Skeletal muscle tissue (tissue), 4 donors: Measurements from ENCODE around the gene SNTG2. TPM values are rescaled to one million over a fixed set of nuclear protein-coding genes. Genes with fewer than 3 reads are reported as not detected.

Experiments
- H3K27ac ChIP-seq: one replicate; pipeline ENCODE4 v1.7.0; 2013; ENCODE audit warnings: mild to moderate bottlenecking, low read depth, low read length, inconsistent platforms
- H3K27me3 ChIP-seq, 3 donors: one replicate each; pipeline ENCODE4 v1.7.0; 2013; ENCODE audit warnings: low read length in 3 of 3; ENCODE audit not compliant: control insufficient read depth in 3 of 3, insufficient read depth in 3 of 3
- H3K36me3 ChIP-seq, 3 donors: one replicate each; pipeline ENCODE4 v1.7.0; 2013; ENCODE audit warnings: low read length in 3 of 3; ENCODE audit not compliant: control insufficient read depth in 3 of 3, insufficient read depth in 3 of 3
- H3K4me1 ChIP-seq, 3 donors: one replicate each; pipeline ENCODE4 v1.7.0; 2013; ENCODE audit warnings: low read length in 3 of 3, mild to moderate bottlenecking in 3 of 3; ENCODE audit not compliant: control insufficient read depth in 3 of 3, insufficient read depth in 3 of 3
- H3K4me3 ChIP-seq, 3 donors: one replicate each; pipeline ENCODE4 v1.7.0; 2013; ENCODE audit warnings: low read length in 3 of 3
- H3K9ac ChIP-seq, 3 donors: one replicate each; pipeline ENCODE4 v1.7.0; 2013; ENCODE audit warnings: low read length in 3 of 3, mild to moderate bottlenecking in 3 of 3, moderate library complexity in 2 of 3, low read depth in 1 of 3
- H3K9me3 ChIP-seq, 3 donors: one replicate each; pipeline ENCODE4 v1.7.0; 2013; ENCODE audit warnings: low read length in 3 of 3; ENCODE audit not compliant: control insufficient read depth in 3 of 3
- total RNA-seq: library from RNA; depleted of rRNA; stranded (reverse); fragments of >200 nt; gene quantifications from one replicate; pipeline ENCODE4 v1.2.3, GENCODE V29; 2014
- donor health status: Osteomylitis.

SNTG2 gene
- total RNA-seq, 1 donor from 2014 or later = under 0.01 TPM

DNA sequence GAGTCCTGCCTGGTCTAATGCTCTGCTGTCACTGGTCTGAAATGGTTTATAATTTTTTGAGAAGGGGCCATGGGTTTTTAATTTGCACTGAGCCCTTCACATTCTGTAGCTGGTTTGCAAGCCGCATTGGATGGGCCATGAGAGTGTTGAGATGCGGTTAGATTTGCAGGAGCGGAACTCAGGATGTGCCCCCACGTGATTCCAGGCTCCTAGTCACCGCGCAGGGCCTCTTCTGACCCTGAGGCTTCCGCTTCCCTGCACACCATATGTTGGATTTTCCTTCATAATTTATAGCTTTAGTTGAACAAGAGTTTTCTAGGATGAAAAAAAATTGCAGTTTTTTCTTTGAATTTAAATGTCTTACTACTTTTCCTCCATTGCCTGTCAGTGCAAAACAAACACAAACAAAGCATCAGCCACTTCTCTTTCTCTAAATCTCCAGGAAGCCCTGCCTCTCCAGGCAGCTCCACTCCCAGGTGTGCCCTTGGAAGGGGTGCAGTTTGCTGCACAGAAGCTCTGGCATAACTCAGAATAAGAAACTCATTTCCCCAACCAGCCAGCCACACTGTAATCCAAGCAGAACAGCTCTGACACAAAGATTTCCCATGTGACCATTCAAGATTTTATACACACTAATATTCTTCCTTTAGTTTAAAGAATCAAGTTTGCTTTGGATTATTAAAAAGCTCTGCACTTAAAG, 444.2 kb downstream of the SNTG2 start:
- Histone ChIP-seq H3K9me3 (no peaks in the 10 kb centered on the region), H3K4me1 (no peaks in the 10 kb centered on the region), H3K4me3 (no peak overlapping the region), H3K9ac (no peak overlapping the region), H3K27me3 (no peaks in the 10 kb centered on the region), H3K36me3 (no peaks in the 10 kb centered on the region), H3K27ac (no peak overlapping the region)

DNA sequence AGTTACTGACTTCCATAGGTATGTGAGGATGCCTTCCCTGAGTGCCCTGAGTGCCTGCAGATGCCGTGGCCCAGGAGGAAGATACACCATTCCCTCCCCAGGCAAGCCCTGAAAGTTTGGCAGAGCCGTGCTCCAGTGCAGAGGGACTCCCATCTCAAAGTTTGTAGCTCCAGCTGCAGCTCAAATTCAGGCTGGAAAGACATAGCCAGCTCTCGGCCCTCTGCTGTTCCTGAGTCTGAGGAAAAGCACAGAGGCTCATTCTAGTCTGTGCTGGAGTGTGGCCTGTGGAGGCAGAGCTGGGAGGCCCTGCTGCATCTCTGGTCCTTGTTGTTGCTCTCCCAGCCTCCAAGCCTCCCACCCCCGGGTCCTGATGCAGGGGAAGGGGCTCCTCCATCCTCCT, 446.7 kb downstream of the SNTG2 start:
- Histone ChIP-seq H3K9me3 (no peaks in the 10 kb centered on the region), H3K9ac (no peak overlapping the region), H3K36me3 (no peaks in the 10 kb centered on the region), H3K4me3 (no peak overlapping the region), H3K27ac (no peak overlapping the region), H3K4me1 (no peaks in the 10 kb centered on the region), H3K27me3 (no peaks in the 10 kb centered on the region)

DNA sequence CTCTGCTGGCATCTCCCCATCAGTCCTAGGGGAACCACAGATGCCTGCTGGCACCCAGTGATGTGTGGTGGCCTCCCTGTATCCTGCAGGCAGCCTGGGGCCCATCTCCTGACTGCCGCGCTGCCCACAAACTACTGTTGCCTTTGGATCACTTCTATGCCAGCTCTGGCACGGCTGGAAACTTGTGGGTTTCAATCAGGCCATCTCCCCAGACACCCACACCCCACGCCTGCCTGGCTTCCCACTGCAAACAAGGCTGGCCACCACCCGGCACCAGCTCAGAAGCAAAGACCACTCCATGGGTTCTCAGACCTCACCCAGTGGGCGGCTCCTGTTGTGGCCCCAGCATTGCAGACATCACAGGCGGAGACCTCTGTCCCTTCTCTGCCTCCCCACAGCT, 447.5 kb downstream of the SNTG2 start:
- Histone ChIP-seq H3K4me3 (no peak overlapping the region), H3K4me1 (no peaks in the 10 kb centered on the region), H3K36me3 (no peaks in the 10 kb centered on the region), H3K27ac (no peak overlapping the region), H3K9me3 (no peaks in the 10 kb centered on the region), H3K9ac (no peak overlapping the region), H3K27me3 (peaks cover 0 to under 1% (median 0%) of the 10 kb centered on the region in 3 donors)

DNA sequence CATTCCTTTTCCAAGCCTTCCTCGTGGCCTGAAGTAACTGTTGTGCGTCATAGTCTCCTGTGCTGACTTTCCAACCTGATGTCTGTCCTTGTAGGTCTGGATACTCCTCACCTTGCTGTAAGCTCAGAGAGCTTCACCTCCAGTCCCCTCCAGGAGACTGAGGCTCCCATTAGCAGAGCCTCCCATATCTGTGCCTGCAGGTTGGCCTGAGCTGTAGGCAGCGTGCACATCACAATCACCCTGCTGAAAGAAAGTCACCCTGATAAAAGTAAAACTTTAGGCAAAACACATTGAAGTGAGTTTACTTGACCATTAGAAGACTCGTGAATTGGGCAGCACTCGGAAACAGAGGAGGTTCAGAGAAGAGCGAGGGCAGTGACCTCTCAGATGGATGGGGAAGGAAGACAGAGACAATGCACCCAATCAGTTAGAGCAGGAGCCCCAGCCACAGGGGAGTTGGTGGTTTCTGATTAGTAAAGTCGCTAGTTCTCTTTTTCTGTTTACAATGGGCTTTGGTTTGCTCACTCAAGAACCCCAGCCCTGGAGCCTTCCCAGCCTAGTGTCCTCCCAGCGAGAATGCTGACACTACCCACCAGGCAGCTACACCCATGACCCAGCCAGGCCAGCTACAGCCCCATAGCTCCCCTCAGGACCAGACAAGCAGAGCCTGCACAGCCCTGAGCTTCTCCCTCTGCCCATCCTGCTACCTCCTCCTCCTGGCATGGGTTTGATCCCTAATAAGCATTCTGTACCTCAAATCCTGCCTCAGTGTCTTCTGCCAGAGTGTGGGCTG, 450.5 kb downstream of the SNTG2 start:
- Histone ChIP-seq H3K27ac (no peak overlapping the region), H3K36me3 (no peaks in the 10 kb centered on the region), H3K4me3 (no peak overlapping the region), H3K27me3 (peaks cover 0 to 7% (median 0%) of the 10 kb centered on the region in 3 donors), H3K9me3 (no peaks in the 10 kb centered on the region), H3K4me1 (no peaks in the 10 kb centered on the region), H3K9ac (no peak overlapping the region)

DNA sequence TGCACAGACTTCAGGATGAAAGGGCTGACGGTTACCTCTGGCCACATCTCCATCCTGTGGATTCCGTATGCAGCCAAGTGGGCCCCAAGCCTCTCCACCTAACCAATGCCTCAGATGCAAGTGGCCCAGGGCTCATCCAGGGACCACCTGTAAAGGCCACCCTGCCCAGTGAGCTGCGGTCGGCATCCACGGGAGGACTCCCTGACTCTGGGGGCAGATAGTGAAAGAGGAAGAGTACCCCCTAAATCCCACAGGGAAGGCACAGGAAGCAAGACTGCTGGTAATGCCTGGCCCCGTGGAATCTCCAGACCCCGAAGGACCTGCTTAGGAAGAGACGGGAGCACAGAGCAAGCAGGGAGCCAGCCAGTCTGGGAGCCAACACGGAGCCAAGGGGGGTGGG, 451.4 kb downstream of the SNTG2 start:
- no peaks in the 10 kb centered on the region for H3K9me3 ChIP-seq
- H3K27ac ChIP-seq = no peak overlapping the region
- no peak overlapping the region for H3K9ac ChIP-seq
- H3K4me1 ChIP-seq = no peaks in the 10 kb centered on the region
- H3K36me3 ChIP-seq = no peaks in the 10 kb centered on the region
- H3K4me3 ChIP-seq = no peak overlapping the region
- H3K27me3 ChIP-seq = peaks cover 0 to 7% (median 0%) of the 10 kb centered on the region in 3 donors

DNA sequence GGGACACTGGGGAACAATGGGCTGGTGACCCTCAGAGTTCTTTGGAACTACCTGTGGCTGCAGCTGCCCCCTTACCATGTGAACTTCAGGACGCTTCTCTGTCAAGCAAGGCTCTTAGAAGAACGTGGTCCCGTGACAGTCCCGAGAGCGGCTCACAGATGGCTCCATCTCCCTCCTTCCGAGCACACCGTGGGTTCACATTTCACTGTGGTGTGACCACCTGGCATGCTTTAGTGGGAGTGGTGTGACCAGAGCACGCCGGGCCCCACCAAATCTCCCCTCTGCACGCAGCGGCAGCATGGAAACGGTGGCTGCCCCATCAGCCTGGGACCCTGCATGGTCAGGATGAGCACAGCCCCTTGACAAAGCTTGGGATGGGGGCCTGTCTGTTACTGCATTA, 452.9 kb downstream of the SNTG2 start:
- no peak overlapping the region for H3K4me3 ChIP-seq
- H3K4me1 ChIP-seq = no peaks in the 10 kb centered on the region
- H3K27me3 ChIP-seq = peaks cover 0 to 12% (median 0%) of the 10 kb centered on the region in 3 donors
- H3K9me3 ChIP-seq = no peaks in the 10 kb centered on the region
- H3K36me3 ChIP-seq = no peaks in the 10 kb centered on the region
- H3K9ac ChIP-seq = no peak overlapping the region
- H3K27ac ChIP-seq = no peak overlapping the region

DNA sequence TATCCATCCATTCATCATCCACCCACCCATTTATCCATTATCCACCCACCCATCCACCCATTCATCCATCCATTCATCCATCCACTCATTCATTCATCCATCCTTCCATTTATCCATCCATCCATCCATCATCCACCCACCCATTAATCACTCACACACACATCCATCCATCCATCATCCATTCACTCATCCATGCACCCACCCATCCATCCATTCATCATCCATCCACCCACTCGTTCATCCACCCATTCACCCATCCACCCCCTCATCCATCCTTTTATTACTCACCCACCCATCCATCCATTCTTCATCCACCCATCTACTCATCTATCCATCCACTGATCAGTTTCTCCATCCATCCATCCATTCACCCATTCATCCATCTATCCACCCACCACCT, 454.5 kb downstream of the SNTG2 start:
- Histone ChIP-seq H3K9ac (no peak overlapping the region), H3K27me3 (peaks cover 0 to 12% (median 0%) of the 10 kb centered on the region in 3 donors), H3K9me3 (no peaks in the 10 kb centered on the region), H3K4me1 (no peaks in the 10 kb centered on the region), H3K27ac (no peak overlapping the region), H3K4me3 (no peak overlapping the region), H3K36me3 (no peaks in the 10 kb centered on the region)

DNA sequence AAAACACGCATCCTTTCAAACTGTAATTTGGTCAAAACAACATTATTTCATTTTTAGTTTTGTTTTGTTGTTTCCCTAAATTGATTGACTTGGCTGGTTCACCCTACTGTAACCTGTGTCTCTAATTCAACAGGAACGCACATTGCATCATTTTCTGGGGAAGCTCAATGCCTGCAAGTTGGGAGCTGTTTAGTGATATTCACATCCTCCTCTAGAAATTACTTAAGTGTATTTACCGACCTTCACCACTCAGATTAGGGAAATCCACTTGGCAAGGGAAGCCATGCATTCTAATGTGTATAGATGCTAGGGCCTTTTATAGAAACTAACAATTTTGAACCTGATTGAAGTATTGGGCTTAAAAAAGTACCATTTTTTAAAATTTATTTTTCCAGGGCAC, 455.3 kb downstream of the SNTG2 start:
- H3K4me1 ChIP-seq = no peaks in the 10 kb centered on the region
- peaks cover 0 to 12% (median 0%) of the 10 kb centered on the region in 3 donors for H3K27me3 ChIP-seq
- no peak overlapping the region for H3K27ac ChIP-seq
- H3K9ac ChIP-seq = no peak overlapping the region
- H3K36me3 ChIP-seq = no peaks in the 10 kb centered on the region
- no peak overlapping the region for H3K4me3 ChIP-seq
- H3K9me3 ChIP-seq = no peaks in the 10 kb centered on the region

DNA sequence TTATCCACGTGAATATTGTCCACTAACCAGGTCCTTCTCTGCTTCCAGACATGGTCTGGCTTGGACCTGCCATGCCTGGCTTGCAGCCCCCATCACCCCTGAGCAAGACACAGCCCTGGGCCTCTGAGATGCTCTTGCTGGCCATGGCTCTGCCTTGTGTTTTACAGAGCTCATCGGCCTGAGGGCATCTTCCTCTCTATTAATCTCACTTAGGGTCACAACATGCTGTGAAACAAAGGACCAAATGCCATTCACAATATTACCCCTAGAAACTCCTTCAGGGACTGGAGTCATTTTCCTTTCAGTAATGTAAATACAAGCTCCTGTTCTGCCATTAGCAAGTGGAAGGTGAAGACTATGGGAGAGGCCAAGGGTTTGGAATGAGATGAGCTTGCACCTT, 455.8 kb downstream of the SNTG2 start:
- Histone ChIP-seq H3K9me3 (no peaks in the 10 kb centered on the region), H3K4me1 (no peaks in the 10 kb centered on the region)

DNA sequence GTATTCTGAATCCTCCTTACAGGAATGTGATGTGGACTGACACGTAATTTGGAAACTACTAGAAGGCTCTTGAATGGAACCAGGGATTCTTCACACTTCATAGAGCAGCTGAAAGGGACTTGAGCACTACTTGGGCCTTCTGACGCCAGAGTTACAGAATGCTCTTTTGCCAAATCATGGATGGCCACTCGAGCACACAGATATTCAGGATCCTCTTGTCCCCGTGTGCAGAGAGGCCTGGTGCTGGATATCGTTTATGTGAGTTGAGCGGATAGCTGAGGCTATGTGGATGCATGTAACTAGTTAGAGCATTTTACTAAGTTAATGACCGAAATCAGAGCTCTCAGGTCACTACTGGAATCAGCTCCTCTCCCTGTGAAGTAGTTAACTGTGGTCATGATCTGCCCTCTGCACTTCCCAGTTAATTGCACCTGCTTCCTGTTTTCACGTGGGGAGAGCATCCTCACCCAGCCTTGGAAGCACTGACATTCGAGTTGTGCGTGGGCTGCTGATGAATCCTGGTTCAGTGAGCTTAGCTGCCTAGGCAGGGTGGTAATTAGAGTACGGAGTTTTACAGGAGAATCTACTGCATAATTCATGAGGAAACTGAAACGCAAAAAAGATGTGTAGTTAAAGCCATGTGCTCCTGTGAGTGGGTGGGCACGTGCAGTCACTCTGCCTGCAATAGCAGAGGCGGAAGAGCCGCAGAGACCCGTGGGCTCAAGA, 457.5 kb downstream of the SNTG2 start:
- H3K9ac ChIP-seq = no peak overlapping the region
- no peak overlapping the region for H3K27ac ChIP-seq
- no peaks in the 10 kb centered on the region for H3K4me1 ChIP-seq
- H3K36me3 ChIP-seq = no peaks in the 10 kb centered on the region
- no peaks in the 10 kb centered on the region for H3K9me3 ChIP-seq
- peaks cover 0 to 14% (median 0%) of the 10 kb centered on the region in 3 donors for H3K27me3 ChIP-seq
- no peak overlapping the region for H3K4me3 ChIP-seq

More for the DNA sequence above, 455.8 kb downstream of the SNTG2 start:
- H3K4me3 ChIP-seq = no peak overlapping the region
- H3K27me3 ChIP-seq = peaks cover 0 to 12% (median 0%) of the 10 kb centered on the region in 3 donors
- no peak overlapping the region for H3K9ac ChIP-seq
- no peaks in the 10 kb centered on the region for H3K36me3 ChIP-seq
- no peak overlapping the region for H3K27ac ChIP-seq
